Ramos (cell line): ENCODE results near the gene C17orf67.

Source experiments
- in situ Hi-C: fragments of 300-500 bp; cut with MboI; formaldehyde crosslinking; loops from one replicate; pipeline ENCODE4 v1.14.3; 2022; ENCODE audit warnings: low sequenced_read_pairs; ENCODE audit not compliant: unreplicated experiment

C17orf67 gene, protein sequence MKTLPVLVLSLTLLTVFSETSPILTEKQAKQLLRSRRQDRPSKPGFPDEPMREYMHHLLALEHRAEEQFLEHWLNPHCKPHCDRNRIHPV

DNA sequence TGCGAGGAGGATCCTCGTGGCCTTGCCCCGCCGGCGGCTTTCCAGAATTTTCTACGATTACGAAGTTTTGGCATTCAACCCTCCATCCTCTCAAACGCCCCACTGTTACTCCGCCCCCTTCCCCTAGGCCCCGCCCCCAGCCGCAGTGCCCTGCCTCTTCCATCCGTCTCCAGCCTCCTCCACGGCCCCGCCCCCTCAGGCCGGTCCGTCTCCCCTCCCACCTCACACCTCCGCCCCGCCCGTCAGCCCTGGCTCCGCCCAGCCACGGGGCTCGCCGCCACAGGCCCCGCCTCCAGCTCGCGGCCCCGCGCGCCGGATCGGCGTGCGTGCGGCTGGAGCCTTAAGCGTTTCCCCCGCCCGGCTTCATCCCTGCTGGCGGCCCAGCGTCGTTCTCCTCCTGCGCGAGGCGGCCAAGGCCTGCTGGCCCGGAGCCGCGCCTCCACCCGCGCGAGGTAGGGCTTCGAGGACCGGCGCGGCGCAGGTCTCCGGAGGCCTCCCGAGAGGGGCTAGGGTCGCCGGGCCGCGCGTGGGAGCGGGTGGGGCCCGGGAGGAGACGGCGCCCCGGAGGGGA, at the start of gene C17orf67, which contains the start of gene DGKE:
TSS of gene C17orf67 (minus strand) at position 112 of the 571 bp plus-strand sequence. CDS start 18,110 bp downstream, outside the sequence.
TSS of gene DGKE (plus strand) at position 343 of the 571 bp plus-strand sequence. CDS start 645 bp downstream, outside the sequence.
- in situ Hi-C loops = no loop called here

DNA sequence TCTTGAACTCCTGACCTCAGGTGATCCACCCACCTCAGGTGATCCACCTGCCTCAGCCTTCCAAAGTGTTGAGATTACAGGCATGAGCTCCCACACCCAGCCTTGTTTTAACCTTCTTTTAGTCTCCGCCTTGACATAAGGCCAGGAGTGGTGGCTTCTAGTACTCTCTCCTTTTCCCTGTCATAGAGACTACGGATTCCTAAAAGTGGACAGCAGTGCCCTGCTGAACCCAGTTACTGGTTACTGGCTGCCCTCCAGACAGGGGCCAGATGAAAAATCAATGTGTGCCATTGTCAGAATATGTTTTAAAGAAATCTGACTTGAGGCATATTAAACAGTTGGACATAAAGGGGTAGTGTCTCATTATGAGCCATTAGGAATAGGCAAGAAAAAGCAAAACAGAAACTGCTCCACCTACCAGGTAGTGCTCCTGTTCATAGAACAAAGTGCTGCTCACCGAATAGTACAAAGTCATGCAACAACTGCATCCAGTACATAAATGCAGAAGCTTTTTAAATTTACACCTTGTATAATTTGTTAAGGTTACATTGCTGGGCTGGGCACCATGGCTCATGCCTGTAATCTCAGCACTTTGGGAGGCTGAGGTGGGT, 48.1 kb upstream of the C17orf67 start:
- in situ Hi-C loops = no loop called here

DNA sequence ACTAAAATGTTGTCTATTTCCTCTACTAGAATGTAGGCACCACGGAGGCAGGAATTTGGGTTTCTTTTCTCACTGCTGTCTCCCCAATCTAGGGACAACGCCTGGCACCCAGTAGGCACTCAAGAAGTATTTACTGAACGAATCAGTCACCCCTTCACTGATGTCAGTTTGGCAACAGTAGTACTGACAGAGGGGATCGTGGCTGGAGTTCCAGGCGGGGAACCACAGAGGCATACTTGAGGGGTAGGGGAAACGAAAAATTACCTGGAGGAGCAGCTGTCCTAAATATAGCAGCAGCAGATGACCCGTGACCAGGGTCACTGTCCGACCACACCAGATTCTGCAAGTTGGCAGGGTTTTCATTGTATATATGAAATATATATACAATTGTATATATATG, 46.9 kb upstream of the C17orf67 start:
- in situ Hi-C loops = no loop called here

DNA sequence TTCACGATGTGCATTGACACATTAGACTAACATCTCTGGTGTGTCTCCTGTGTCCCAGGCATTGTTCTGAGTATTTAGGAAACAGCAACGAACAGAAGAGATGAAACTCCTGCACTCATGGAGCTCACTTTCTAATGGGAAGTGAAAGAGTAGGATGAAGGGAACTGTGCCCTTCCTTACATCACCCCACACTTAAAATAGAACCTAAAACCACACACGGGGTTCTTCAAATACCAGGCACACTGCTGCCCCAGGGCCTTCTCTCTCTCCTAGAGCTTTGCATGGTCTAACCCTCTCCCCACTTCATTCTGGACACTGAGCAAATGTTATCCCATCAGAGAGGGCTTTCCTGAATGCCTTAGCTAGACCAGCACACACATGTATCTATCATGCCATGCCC, 46.4 kb upstream of the C17orf67 start:
- in situ Hi-C loops = no loop called here

DNA sequence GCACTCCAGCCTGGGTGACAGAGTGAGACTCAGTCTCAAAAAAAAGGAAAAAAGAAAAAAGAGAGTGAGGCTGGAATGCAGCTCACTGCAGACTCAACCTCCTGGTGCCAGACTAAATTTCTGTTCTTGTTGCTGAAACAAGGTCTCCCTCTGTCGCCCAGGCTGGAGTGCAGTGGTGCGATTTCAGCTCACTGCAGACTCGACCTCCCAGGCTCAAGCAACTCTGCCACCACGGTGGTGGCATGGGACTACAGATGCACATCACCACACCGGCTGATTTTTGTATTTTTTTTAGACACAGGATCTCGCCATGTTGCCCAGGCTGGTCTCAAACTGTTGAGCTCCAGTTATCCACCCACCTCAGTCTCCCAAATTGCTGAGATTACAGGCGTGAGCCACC, 45.6 kb upstream of the C17orf67 start:
- in situ Hi-C loops = no loop called here

DNA sequence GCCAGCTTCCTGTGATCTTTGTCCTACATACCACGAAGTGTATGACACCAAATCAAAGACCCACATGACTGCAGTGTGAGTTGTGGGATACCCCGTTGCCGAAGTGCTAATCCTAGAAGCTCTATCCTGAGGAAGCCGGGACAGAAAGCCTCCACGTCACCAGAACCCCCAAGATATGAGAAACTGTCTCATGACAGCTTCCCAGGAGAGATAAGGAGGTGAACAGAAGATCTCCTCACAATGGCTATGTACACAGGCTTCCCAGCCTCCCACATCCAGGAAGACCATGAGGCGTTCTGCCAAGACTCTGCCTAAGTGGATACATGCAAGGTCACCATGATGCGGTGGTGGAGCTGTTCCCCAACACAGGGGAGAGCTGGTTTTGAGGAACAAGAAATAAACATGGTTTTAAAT, 43.1 kb upstream of the C17orf67 start:
- in situ Hi-C loops = no loop called here

DNA sequence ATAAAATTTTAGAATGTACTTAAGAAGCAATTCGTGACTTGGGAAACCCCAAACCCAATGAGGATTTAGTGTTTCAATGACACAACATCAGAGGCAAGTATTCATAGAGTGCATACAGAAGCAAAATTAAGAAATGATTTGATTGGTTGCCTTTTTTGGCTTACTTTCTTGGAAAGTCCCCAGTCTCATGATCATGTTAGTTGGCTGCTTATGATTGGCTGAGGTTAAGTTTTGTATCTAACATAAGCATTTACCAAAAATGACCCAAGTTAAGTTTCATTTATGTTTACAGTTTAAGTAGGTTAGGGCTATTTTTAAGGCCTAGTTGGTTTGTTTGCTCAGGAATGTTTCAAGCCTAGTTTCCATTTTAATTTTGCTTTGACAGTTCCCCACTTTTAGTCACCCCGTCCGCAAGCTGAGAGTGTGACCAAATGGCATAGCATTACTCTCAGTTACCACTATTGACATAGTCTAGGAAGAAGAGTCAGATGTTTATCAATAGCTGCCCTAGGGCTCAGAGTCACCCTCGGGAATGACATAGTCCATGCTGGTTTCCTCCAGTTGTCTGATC, 36.4 kb upstream of the C17orf67 start:
- in situ Hi-C loops = no loop called here

DNA sequence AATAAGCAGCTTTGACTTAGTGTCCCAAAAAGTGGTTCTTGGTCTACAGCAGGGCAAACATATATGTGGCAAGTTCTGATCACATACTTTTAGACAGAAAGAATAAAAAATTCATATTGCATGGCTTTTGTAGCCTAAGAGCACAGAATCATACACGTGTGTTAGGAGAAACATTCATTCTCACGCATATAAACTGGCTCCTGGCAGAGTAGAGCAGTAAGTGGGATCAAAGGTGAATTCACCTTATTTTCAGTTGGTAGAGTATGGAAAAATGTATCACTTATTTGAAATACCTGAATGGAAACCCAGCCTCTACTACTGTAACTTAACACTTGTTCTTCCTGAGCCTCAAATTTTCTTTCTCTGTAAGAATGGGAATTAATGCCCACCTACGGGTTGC, 35.0 kb upstream of the C17orf67 start:
- in situ Hi-C loops = no loop called here

DNA sequence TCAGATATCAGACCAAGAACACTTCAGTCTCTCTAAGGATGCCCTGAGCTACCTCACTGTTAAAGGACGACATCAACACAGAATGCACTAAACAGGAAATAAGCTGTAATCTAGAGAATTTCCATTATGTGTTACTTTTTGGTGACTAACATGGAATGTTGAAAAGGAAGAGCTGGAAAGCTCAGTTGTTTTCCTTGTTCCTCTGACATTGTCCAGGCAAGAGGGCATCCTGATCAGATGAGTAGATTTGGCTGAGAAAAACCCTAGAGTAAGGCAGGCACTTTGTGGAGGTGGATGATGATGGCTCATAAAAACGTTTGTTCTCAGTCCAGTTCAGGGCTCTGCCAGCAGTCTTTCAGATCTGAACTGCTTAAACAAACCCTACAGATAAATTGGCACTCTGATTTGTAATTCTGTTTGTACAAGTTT, 34.2 kb upstream of the C17orf67 start:
- in situ Hi-C loops = no loop called here

DNA sequence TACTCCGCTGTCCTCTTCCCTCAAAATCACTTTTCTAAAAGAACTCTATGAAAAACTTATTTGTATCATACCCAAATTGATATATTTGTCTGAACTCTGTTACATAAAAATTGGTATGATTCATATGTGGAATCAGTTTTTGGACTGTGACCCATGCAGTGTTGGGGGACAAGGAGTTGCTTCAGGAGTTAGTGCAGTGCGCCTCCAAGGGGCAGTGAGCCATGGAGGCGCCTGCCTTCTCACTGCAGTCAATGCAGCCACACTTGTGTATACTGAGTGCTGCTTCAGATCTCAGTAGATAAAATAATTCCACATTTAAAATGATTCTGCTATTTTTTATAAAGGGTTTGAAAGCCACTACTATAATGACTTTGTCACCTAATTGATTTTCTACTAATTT, 32.8 kb upstream of the C17orf67 start:
- in situ Hi-C loops = no loop called here

DNA sequence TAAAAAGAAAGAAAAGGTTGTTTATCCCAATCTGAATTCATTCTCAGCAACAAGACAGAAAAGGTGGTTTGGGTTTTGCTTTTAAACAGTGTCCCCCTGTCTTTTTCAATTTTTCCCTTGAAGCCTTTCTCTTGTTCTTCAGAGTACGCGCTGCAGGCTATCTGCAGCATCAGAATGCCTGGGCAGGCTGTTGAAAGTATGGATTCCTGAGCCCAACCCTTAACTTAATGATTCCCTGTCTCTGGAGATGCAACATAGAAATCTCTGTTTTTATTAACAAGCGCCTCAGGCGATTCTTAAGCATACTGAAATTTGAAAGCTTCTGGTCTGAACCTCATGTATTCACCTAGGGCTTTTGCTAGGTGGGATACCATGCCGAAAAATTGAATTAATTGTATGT, 32.4 kb upstream of the C17orf67 start:
- in situ Hi-C loops = no loop called here

DNA sequence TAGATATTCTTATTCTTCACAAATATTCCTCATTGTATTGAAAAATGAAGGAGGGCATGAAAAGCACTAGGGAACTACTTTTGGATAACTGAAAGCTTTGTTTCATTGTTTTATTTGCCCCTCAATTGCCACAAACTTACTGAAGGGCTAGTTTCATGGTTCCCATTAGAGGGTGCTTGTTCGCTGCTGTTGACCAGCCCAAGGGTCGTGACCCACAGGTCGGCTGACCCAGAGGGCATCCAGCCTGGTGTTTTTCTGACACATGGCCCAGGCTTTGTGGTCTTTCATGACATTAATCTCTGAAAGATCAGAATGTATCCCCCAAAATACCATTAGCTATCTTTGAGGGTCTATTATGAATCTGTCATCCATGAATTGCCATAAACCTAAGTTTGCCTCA, 30.3 kb upstream of the C17orf67 start:
- in situ Hi-C loops = no loop called here

DNA sequence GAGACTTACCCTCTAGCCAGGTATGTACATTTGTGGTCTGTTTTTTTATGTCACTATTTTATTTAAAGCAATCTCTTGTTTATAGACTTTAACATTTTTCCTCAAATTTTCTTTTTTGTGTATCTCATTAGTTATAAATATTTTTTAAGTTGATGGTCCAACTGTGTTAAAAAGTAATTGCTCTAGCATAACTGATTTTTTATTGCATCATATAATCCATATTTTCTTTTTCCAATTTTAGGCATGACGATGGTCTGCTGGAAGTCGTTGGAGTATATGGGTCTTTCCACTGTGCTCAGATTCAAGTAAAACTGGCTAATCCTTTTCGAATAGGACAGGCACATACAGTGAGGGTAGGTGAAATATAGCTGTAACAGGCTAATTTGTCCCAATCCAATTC, 28.2 kb upstream of the C17orf67 start:
- in situ Hi-C loops = no loop called here

DNA sequence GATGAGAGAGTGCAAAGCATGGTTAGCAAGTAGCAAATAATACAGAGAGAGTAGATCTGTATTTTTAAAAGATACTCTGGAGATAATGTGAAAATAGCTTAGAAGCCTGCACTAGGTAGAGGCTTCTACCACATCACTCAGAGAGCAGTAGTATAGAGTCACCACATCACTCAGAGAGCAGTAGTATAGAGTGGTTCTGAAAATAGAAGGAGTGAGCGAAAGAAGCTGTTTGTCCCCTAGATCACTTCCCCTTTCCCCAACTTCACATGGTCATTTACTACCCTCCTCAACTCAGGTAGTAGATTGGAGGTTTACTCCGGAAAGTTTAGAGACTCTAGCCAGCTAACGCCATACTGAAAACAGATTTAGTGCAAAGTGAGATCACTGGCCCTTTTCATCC, 17.3 kb upstream of the C17orf67 start:
- in situ Hi-C loops = no loop called here

DNA sequence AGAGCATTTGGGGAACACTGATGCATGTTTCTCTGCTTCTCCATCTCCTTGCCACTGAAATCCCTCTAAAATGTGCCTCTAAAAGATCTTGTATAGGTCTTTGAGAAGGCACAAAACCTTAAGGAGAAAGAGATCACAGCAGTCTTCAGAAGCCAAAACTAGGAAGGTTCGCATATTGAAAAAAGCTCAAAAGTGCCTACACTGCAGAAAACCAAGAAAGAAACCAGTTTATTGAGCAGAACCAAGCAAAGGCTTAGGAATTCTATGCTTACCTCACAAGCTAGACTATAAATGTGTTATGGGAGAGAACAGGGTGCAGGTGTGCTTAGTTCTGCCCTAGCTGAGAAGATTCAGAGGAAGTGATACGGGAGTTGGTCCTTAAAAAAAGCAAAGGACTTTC, 16.9 kb upstream of the C17orf67 start:
- in situ Hi-C loops = no loop called here

DNA sequence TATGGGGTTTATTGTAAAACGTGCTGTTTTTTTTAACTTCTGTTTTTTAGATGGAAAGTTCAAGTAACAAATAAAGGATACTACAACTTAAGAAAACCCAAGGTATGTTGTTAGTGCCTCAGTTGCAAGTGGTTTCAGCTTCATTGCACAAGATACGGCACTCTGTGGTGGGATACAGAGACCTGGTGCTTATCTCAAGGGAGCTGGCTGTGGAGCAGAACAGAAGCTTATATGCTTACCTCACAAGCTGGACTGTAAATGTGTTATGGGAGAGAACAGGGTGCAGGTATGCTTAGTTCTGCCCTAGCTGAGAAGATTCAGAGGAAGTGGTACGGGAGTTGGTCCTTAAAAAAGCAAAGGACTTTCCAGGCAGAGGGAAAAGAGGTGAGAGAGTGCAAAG, 15.4 kb upstream of the C17orf67 start:
- in situ Hi-C loops = no loop called here

DNA sequence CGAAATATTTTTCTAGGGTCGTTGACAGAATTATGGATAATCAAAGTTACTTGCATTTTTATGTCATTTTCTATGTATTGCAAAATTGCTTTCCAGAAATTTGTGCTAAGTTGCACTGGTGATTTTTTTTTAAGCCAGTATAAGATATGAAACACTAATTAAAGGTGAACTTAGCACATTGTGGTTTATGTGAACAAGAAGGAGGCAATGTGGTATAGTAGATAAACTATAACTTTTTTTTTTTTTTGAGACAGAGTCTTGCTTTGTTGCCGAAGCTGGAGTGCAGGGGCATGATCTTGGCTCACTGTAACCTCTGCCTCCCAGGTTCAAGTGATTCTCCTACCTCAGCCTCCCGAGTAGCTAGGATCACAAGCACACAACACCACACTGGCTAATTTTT, 13.4 kb upstream of the C17orf67 start:
- in situ Hi-C loops = no loop called here

DNA sequence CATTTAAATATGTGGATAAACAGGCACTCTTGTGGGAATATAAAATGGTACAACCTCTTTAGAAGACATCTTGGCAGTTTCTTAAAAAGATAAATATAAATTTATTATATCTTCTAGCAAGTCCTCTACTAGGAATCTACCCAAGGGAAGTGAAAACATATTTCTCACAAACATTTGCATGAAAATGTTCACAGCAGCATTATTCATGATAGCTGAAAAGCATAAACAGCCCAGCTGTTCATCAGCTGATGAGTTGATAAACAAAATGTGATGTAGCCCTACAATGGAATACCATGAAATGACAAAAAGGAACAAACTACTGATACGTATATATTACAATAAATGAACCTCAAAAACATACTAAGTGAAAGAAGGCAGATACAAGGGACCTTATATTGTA, 12.2 kb upstream of the C17orf67 start:
- in situ Hi-C loops = no loop called here

DNA sequence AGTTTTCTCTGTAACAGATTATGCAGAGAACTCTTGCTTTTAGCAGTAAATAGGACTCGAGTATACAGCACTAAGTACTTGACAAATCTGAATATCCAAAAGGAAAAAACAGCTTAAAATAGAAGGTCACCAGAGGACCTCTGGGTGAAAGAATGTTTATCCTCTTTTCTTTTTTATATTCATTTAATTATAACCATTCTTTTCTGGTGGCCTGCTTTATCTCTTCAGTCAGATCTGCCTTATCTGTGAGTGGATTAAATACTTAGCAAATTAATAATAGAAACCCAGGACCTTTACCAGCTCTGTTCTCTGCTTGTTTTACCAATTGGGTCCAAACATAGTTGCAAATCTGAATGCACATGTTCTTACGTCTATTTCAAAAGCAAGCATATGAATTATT, 8.9 kb upstream of the C17orf67 start:
- in situ Hi-C loops = no loop called here

DNA sequence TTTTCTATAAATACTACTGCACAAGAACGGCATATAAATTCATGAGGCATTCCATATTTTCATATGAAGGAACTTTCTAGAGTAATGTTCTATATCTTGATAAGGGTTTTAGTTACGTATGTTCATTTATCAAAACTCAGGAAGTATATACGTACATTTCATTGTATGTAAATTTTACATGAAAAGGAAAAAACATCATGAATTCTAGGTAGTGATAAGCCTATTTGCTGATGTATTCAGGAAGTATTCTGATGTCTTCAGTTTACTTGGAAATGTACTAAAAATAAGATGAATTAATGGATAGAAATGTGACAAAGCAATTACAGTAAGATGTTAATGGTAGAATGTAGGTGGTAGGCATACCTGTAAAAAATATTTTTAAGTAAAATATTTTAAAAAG, 5.0 kb upstream of the C17orf67 start:
- in situ Hi-C loops = no loop called here

DNA sequence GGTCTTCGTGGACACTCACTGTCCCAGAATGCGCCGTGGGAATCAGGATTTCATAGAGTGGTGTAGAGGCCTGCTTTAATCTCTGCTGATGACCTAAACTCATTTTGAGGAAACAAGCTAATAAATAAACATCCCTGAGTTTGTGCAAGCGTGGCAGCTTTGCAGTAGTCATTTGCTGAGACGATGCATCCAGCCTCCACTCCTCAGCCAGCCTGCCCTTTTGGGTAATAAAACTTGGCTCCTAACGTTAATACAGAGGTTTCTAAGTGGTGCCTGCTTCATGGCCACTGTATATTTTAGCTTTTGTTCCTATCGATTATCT, 1.5 kb upstream of the C17orf67 start:
- in situ Hi-C loops = no loop called here
